ENCODE measurements around the gene POU3F3.

Gene POU3F3

DNA sequence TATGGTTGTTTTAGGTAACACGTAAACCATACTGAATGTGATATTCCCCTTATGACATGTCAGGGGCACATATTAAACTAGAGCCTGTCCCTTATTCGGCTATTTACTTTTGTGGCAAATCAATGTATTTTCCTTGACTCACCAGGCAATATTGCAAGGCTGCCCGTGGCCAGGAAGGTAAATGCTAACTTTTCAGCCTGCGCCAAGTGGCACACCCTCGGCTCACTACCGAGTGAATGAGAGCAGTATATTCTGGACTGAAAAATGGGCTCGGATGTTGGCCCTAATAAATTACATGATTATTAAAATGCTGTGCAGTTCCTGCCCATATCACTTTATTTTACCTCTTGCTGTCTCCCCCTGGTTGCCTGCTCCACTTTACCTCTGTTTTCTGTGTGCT lies 46.7 kb downstream of the POU3F3 start:
- TF ChIP-seq, protein P1, sequence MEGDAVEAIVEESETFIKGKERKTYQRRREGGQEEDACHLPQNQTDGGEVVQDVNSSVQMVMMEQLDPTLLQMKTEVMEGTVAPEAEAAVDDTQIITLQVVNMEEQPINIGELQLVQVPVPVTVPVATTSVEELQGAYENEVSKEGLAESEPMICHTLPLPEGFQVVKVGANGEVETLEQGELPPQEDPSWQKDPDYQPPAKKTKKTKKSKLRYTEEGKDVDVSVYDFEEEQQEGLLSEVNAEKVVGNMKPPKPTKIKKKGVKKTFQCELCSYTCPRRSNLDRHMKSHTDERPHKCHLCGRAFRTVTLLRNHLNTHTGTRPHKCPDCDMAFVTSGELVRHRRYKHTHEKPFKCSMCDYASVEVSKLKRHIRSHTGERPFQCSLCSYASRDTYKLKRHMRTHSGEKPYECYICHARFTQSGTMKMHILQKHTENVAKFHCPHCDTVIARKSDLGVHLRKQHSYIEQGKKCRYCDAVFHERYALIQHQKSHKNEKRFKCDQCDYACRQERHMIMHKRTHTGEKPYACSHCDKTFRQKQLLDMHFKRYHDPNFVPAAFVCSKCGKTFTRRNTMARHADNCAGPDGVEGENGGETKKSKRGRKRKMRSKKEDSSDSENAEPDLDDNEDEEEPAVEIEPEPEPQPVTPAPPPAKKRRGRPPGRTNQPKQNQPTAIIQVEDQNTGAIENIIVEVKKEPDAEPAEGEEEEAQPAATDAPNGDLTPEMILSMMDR (IDR thresholded peaks at IDR 0.05; ENCODE audit: borderline replicate concordance, insufficient read depth, low read depth, low read length) = no peak
- H3K4me3 ChIP-seq (ENCODE audit: low read depth, low read length) = no peak overlapping the region

DNA sequence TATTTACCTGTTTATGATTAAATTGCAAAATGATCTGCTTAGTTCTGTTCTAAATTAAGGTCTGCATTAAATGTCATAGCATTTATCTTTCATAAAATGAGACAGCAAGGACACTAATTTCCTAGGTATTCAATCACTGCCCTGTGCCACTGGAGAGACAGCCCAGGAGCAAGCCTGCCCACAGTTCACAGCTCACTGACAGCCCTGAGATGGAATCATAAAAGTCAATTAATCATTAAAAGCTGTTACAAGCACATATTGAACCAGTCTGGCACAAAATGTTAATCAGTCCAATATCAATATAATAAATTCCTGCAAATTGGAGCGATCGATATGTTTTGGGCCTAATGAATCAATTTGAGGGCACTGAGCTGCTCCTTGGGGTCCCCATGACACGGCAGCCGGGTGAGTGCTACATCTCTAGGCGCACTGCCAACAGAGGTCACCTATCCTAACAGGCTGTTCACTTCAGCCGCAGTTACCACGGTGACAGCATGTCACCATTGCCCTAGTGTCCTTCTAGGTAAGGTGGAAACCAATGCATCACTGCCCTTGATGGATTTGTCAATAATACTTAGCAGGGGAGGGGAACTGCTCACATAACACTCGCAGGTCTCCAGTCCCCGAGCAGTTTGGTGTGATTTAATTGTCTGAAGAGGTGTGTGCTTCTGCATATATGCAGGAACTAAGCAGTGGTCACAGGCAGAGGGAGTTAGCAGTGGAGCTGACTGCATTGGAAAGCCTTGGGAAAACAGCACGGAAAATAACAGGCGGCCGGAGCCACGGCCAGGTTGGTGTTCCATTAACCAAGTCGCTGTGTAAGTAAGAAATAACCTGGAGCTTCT lies 47.3 kb downstream of the POU3F3 start:
- no peak overlapping the region for H3K4me3 ChIP-seq (ENCODE audit: low read depth, low read length)
- TF ChIP-seq, protein P1 (IDR thresholded peaks at IDR 0.05; ENCODE audit: borderline replicate concordance, insufficient read depth, low read depth, low read length) = no peak

- TF ChIP-seq, protein P1 (IDR thresholded peaks at IDR 0.05; ENCODE audit: borderline replicate concordance, insufficient read depth, low read depth, low read length) = no peak
- no peak overlapping the region for H3K4me3 ChIP-seq (ENCODE audit: low read depth, low read length)
Observed at GRCh38 chr2:104902317-104902716, 48.4 kb downstream of the POU3F3 start.
